PFSK-1 (cell line): ENCODE results near the gene MIA.

Experiments
- POLR2AphosphoS5 ChIP-seq: IDR thresholded peaks from 2 replicates; pipeline ENCODE4 v1.6.1; 2012; ENCODE audit warnings: low read depth, mild to moderate bottlenecking, control low read depth, low read length, moderate library complexity
- REST ChIP-seq, 2 experiments: IDR thresholded peaks; 2 replicates each; pipeline versions ENCODE4 v1.6.1 to v1.8.0; 2011 to 2012; ENCODE audit warnings: low read depth in 2 of 2, low read length in 2 of 2, control low read depth in 1 of 2, inconsistent platforms in 1 of 2, mild to moderate bottlenecking in 1 of 2, moderate library complexity in 1 of 2; ENCODE audit not compliant: insufficient read depth in 1 of 2
- SIN3A ChIP-seq: IDR thresholded peaks from 2 replicates; pipeline ENCODE4 v1.6.1; 2012; ENCODE audit warnings: mild to moderate bottlenecking, low read length, moderate library complexity, borderline replicate concordance; ENCODE audit not compliant: insufficient read depth

- TF ChIP-seq POLR2AphosphoS5 (no peak), SIN3A (no peak), REST (IDR thresholded peaks at IDR 0.05; ENCODE audit: insufficient read depth in 1 of 2, low read depth in 2 of 2, low read length in 2 of 2) (no peak)
Observed at GRCh38 chr19:40811478-40812341, 36.4 kb downstream of the MIA start.
